Hepatocyte (in vitro differentiated cells): ENCODE results near the gene CELF5.

Experiments used
- EZH2phosphoT487 ChIP-seq: fragments of 200-600 bp; sonication (generic); IDR thresholded peaks from one replicate; pipeline ENCODE4 v1.6.1; 2018; ENCODE audit warnings: antibody characterized with exemption, mild to moderate bottlenecking, low read depth, moderate library complexity; ENCODE audit not compliant: unreplicated experiment, severe bottlenecking
- TF ChIP-seq, protein P1 (sequence below): fragments of 200-600 bp; sonication (generic); IDR thresholded peaks from 2 replicates; pipeline ENCODE4 v1.5.1; 2016; ENCODE audit warnings: antibody characterized with exemption, mild to moderate bottlenecking; ENCODE audit not compliant: poor library complexity

DNA sequence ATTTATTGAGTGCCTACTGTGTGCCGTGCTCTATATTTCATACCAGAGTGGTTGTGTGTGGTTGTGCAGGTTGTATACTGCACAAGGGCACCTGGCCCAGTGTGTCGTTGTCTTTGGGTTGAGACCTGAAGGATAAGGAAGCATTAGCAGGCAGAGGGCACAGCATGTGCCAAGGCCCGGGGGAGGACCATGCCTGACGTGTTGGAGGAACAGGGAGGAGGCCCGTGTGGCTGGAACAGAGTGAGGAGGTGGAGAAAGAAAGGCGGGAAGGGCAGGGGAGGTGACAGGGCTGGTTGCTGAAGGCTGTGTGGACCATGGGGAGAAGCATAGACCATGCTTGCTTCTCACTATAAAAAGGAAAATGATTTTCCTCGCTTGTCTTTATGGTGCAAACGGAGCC lies 26.8 kb downstream of the CELF5 start:
- TF ChIP-seq EZH2phosphoT487: no peak
- TF ChIP-seq, protein P1, sequence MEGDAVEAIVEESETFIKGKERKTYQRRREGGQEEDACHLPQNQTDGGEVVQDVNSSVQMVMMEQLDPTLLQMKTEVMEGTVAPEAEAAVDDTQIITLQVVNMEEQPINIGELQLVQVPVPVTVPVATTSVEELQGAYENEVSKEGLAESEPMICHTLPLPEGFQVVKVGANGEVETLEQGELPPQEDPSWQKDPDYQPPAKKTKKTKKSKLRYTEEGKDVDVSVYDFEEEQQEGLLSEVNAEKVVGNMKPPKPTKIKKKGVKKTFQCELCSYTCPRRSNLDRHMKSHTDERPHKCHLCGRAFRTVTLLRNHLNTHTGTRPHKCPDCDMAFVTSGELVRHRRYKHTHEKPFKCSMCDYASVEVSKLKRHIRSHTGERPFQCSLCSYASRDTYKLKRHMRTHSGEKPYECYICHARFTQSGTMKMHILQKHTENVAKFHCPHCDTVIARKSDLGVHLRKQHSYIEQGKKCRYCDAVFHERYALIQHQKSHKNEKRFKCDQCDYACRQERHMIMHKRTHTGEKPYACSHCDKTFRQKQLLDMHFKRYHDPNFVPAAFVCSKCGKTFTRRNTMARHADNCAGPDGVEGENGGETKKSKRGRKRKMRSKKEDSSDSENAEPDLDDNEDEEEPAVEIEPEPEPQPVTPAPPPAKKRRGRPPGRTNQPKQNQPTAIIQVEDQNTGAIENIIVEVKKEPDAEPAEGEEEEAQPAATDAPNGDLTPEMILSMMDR: no peak
